Raji (cell line): ENCODE results near the gene ISL1.

Experiments
- POLR2A ChIP-seq: IDR thresholded peaks from 2 replicates; pipeline ENCODE4 v1.6.1; 2011; ENCODE audit warnings: low read depth, low read length, control low read depth; ENCODE audit not compliant: insufficient read depth

The ISL1 gene

GRCh38 chr5:51381761-51382474 lies 1.3 kb upstream of the ISL1 start:
- TF ChIP-seq POLR2A = no peak

DNA sequence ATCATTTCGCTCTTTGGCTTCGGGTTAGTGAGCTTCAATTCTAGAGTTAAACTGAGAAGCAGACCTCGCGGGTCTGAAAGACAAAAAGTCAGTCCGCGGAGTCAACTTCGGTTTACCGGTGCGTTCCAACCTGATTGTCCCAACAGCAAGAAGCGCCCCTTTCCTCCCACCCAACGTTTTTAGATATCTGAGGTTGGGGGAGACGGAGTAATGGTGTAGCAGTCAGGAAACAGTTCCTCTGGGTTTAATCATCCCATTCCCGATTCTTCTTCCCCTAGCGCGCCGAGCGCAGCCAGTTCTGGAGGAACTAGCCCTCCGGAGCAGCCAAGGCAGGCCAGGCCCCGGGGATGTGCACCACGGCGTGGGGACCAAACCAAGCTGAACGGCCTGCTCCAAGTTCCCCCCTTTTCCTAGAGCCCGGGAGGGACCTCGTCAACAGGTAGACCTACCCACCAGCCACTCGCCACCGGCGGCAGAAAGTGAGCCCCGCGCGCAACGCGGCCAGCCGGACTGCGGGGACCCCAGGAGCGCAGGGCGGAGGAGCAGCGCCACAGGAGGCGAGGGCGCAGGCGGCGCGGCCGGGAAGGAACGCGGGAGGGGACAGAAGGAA lies 622 bp upstream of the ISL1 start:
- no peak for TF ChIP-seq POLR2A

DNA sequence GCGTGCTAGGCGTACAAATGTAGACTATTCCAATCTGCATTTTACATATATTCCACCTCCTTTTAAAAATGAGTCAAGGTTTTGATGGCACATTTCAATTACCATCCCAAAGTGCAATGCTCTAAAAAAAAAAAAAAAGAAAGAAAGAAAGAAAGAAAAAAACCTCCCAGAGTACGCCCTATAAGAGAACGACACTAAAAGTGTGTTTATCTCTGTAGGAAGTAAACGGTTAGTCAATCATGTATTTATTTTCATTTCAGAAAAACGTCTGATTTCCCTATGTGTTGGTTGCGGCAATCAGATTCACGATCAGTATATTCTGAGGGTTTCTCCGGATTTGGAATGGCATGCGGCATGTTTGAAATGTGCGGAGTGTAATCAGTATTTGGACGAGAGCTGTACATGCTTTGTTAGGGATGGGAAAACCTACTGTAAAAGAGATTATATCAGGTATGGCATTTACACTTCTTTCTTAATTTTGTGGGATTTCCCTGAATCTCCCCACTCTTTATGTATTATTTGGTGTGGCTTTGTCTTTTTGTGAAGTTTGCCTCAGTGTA lies 1.1 kb downstream of the ISL1 start:
- TF ChIP-seq POLR2A = no peak

DNA sequence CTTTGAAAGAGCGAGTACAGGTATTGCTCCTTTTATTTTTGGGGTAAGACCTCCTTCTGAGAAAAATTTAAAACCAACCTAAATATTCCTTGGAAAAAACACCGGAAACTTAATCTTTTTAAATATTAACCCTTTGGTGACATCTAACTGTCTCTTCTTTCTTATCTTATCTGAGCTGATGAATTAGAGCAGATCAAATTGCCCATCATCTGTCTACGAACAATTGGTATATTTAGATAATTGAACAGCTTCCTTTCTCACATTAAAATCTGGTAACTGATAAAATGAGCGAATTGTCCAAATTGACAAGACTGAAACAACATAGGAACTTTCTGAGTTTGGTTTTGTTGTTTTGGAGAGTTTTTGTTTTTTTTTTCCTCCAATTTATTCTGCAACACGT lies 2.0 kb downstream of the ISL1 start:
- TF ChIP-seq POLR2A = no peak

GRCh38 chr5:51386916-51387883 lies 4.0 kb downstream of the ISL1 start:
- no peak for TF ChIP-seq POLR2A

GRCh38 chr5:51387884-51388275 lies 4.6 kb downstream of the ISL1 start:
- no peak for TF ChIP-seq POLR2A

DNA sequence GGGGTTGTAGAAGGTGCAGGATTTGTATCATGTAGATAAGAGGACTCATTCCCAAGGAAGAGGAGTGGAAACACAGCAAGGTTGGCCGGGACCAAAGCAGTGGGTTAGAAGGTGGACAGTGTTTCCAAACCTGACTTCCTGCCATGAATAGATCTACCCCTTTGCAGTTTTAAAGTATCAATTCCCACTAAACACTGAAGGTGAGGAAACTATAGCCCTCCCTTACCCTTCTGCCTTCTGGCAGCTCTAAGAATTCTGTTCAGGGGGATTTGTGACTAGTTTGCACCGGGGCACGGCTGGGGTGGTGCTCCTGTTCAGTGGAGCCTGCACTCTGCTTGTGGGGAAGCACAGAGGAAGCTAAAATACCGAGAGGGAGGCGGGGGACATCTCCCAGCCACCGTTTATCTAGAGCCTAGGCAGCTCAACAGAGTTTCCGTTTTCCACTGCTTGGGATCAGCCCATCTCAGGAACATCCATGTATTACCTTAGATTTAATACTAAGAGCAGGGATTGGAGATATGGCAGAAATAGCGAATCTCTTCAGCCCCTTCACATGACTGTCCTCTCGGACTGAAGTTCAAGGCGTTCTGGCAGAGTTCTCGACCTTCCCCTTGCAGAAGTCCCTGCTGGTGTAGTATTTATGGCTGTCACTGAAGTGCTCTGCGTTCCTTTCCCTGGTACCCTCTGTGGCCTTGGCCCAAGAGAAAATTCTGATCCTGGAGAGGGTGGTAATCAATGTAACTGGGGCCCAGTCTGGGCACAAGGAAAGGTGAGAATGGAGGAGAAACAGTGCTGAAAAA lies 5.4 kb downstream of the ISL1 start:
- TF ChIP-seq POLR2A = no peak

GRCh38 chr5:51389288-51389576 lies 6.0 kb downstream of the ISL1 start:
- no peak for TF ChIP-seq POLR2A

GRCh38 chr5:51389577-51390463 lies 6.6 kb downstream of the ISL1 start:
- TF ChIP-seq POLR2A = no peak

- TF ChIP-seq POLR2A = no peak
Observed at GRCh38 chr5:51391175-51391574, 7.9 kb downstream of the ISL1 start.

- no peak for TF ChIP-seq POLR2A
Observed at GRCh38 chr5:51392689-51393199, 9.5 kb downstream of the ISL1 start.

GRCh38 chr5:51394609-51395008 lies 11.4 kb downstream of the ISL1 start:
- no peak for TF ChIP-seq POLR2A

DNA sequence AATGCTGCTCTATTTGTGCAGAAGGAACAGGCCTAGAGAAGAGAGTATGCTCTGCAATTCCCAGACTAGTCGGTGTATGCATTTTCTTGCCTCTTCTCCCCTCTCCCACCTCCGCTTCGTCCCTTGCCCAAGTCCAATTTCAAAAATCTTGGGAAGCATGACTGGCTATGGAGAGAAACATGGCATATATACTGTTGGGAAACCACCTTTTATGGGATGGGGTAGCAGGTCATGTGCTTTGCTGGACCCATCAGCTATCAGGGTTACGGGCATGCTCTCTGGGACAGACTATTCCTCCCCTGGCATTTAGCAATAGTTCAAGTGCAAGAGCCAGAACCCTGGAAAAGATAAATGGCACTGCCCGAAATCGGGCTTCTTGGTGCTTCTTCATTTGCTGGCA lies 12.0 kb downstream of the ISL1 start:
- TF ChIP-seq POLR2A = no peak
